ENCODE measurements around the gene GBF1.

The GBF1 gene

DNA sequence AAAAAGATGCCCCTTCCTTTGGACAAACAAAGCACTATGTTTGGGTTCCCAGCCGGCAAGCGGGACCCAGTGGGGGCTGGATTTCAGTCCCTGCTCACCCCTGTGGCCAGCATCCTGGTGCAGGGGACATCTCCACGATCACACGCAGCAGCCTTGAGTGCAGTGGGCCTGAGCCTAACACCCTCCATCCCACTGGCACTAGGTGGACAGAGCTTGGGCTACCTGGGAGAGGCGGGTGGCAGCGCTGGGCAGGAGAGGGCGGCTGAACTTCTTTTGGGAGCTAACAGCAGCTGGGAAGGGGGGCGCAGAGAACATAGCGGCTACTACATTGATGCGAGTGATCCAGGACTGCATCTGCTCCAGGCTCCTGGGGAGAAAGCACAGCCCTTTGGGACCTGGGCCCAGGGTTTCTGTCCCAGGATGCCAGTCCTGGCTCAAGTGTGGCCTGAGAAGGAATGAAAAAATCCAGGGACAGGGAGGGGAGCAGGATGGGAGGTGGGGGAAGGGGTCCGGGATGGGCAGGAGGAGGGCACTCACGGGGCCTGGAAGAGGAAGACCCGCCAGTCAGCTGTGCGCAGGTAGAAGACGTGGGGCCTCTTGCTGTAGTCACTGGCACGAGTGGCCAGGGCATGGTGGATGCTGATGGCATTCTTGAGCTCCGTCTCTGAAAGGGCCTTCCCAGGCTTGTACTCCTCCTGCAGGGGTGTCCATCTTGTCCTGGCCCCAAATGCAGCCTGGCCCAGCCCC, 159.2 kb downstream of the GBF1 start:
- TF ChIP-seq, protein P1, sequence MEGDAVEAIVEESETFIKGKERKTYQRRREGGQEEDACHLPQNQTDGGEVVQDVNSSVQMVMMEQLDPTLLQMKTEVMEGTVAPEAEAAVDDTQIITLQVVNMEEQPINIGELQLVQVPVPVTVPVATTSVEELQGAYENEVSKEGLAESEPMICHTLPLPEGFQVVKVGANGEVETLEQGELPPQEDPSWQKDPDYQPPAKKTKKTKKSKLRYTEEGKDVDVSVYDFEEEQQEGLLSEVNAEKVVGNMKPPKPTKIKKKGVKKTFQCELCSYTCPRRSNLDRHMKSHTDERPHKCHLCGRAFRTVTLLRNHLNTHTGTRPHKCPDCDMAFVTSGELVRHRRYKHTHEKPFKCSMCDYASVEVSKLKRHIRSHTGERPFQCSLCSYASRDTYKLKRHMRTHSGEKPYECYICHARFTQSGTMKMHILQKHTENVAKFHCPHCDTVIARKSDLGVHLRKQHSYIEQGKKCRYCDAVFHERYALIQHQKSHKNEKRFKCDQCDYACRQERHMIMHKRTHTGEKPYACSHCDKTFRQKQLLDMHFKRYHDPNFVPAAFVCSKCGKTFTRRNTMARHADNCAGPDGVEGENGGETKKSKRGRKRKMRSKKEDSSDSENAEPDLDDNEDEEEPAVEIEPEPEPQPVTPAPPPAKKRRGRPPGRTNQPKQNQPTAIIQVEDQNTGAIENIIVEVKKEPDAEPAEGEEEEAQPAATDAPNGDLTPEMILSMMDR (IDR thresholded peaks at IDR 0.05; ENCODE audit: extremely low read depth, missing control alignments) = no peak
- no peak for DNase-seq (ENCODE audit: low spot score)

DNA sequence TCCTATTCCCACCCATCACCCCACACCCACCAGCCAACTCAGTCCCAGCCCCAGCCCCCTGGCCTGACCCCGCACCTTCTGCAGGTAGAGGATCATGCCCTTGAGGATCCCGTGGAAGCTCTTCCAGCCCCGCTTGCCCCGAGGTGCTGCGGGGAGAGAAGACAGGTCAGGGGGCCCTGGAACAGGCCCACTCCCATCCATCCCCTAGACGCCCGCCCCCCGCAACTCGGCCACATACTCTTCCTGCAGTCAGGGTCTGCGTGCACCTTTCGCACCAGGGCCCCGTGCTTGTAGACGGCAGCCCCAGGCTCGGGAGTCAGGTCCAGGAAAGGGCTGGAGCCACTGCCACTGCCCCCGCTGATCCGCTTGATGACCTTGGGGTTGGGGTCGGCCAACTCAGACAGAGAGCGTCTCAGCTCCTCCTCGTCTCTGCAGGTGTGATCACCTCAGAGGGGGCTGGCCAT, 159.8 kb downstream of the GBF1 start:
- TF ChIP-seq, protein P1 (IDR thresholded peaks at IDR 0.05; ENCODE audit: extremely low read depth, missing control alignments) = no peak
- no peak for DNase-seq (ENCODE audit: low spot score)

DNA sequence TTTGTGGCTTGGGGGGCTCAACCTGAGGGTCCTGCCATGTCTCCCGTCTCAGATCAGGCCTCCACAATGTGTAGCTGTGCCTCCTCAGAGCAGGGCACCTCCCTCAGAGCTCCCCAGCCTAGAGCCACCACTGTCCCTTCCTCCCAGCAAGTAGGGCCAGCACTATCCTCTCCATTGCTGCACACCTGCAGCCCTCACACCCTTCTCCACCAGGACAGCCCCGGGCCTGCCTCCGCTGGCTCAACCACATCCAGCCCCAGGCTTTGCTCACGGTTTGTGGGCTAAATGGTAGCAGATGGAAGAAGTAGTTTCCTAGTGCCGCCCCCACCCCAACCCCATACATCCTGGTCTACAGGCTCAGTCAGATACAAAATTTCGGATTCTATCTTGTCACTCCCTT, 160.3 kb downstream of the GBF1 start:
- DNase-seq (ENCODE audit: low spot score) = no peak
- TF ChIP-seq, protein P1 (IDR thresholded peaks at IDR 0.05; ENCODE audit: extremely low read depth, missing control alignments) = no peak

DNA sequence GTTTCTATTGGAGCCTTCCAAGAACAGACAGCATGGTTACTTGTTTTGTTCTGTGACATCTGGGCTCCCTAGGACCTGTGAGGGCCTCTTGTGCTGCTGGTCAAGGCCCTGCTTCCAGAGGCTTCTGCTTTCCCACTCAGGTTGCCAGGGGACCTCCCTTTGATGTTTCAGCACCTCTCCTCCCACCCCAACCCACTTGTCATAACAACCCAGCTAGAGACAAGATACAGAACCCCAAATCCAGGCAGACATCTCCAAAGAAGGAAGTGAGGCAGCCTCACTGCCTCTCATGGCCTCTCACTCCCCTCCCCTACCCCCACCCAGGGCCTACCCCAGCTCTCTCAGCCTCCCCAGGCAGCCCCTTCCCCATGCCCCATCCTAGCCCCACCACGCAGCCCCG, 161.5 kb downstream of the GBF1 start:
- TF ChIP-seq, protein P1 (IDR thresholded peaks at IDR 0.05; ENCODE audit: extremely low read depth, missing control alignments) = no peak
- peak; percentile 38 for DNase-seq (ENCODE audit: low spot score)

DNA sequence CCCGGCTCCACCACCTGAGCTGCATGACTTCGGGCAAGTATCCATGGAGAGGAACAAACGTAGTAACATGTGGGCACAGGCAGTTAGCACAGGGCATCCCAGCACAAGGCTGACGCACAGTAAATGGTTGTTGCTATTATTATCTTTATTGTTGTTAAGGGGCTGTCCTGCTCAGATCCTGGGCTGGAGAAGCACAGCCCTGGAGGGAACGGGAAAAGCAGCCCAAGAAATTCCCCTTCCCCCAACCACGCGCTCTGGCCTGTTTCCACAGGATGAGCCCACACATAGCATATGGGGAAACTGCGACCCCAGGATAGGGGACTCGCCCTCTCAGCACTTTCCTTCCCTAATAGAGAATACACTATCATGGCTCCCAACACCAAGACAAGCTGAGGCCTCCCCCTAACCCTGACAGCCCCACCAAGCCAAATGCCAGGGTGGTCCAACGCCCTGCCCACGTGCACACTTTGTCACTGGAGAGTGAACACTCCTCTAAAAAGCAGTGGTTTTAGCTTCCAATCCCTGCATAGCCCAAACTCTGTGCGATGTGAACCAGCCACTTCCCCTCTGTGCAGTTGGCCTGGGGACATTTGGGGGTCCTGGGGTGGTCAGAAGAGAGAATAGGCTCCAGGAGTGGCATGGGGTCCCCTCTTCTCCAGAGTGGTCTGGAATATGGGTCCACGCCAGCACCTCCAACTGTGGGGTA, 162.2 kb downstream of the GBF1 start:
- TF ChIP-seq, protein P1 (IDR thresholded peaks at IDR 0.05; ENCODE audit: extremely low read depth, missing control alignments) = no peak
- peak; percentile 22 for DNase-seq (ENCODE audit: low spot score)

DNA sequence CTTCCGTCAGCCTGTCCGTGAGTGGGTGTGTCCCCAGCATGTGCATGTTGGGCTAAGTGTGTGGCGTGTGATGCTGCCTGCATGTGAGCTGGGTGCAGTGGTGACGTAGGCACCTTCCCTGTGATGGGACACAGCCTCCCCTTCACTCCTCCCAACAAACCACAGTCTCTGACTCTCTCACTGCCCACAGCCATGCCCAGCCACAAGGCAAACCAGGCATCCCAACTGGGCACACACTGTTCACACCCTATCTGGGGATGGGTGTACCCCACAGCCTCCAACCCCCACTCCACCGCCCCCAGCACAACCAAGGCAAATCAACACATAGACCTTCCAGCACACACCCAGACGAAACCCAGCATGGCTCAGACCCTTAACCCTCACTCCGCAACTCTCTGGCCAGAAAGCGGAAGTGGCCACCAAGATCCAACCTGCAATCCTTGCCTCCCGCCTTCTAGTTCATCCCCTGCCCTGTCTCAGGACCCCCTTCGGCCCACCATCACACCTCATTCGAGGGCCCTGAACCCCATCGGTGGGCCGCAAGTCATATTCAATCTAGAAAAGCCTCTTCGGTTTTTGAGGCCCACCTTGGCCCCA, 162.9 kb downstream of the GBF1 start:
- peak; percentile 22 for DNase-seq (ENCODE audit: low spot score)
- TF ChIP-seq, protein P1 (IDR thresholded peaks at IDR 0.05; ENCODE audit: extremely low read depth, missing control alignments) = no peak
